Right lobe of liver (tissue), 6 donors: ENCODE data around the gene RPS21. TPM values are rescaled to one million over a fixed set of nuclear protein-coding genes. Genes with fewer than 3 reads are reported as not detected.

Source experiments
- ATAC-seq, 4 donors: fragments of 200-7000 bp; cut with Tn5 transposase; one replicate each; pipeline ENCODE4 v1.9.1; 2020; ENCODE audit warnings: mild to moderate bottlenecking in 4 of 4, moderate library complexity in 4 of 4
- DNase-seq, 3 donors: peaks; one replicate each; pipeline ENCODE4 v3.0.0-alpha.2; 2020
- H3K27ac ChIP-seq, 3 donors: fragments of 200-600 bp; one replicate each; pipeline ENCODE4 v1.8.0; 2022
- H3K27me3 ChIP-seq, 2 donors: fragments of 200-600 bp; one replicate each; pipeline ENCODE4 v1.8.0; 2022
- H3K36me3 ChIP-seq, 4 donors: fragments of 200-600 bp; sonication (generic) in 1 of 4; one replicate each; pipeline versions ENCODE4 v1.5.1 to v1.8.0; 2017 to 2022; ENCODE audit warnings: control low read depth in 1 of 4
- H3K4me1 ChIP-seq, 4 donors: fragments of 200-600 bp; sonication (generic) in 1 of 4; one replicate each; pipeline versions ENCODE4 v1.5.1 to v1.8.0; 2017 to 2022; ENCODE audit warnings: control low read depth in 1 of 4
- H3K4me3 ChIP-seq, 3 donors: fragments of 200-600 bp; one replicate each; pipeline ENCODE4 v1.8.0; 2022
- H3K9me3 ChIP-seq, 4 donors: fragments of 200-600 bp; sonication (generic) in 1 of 4; one replicate each; pipeline versions ENCODE4 v1.5.1 to v1.8.0; 2017 to 2022; ENCODE audit warnings: control low read depth in 1 of 4
- POLR2A ChIP-seq: fragments of 450-650 bp; IDR thresholded peaks from one replicate; pipeline ENCODE4 v1.6.1; 2017; ENCODE audit warnings: antibody characterized with exemption, mild to moderate bottlenecking
- WGBS: methylation state at CpG from one replicate; pipeline ENCODE4 v1.1.6; 2018; ENCODE audit warnings: low coverage, low lambda C conversion rate; ENCODE audit not compliant: insufficient coverage; ENCODE audit errors: missing lambda C conversion rate; 5-methylcytosine and 5-hydroxymethylcytosine counted together
- intact Hi-C, 2 donors: fragments of 100-400 bp; cut with DNase I; formaldehyde crosslinking; loops; one replicate each; pipeline versions ENCODE4 v1.11.2 to v1.14.1; 2022
- total RNA-seq, 6 experiments: library from RNA; depleted of rRNA in 2 of 6; stranded (reverse); fragments of >200 nt in 2 of 6; fragmentation: NEBNext Ultra II Directional in 3 of 6; extraction: Animal tissue kit (Norgen Biotek cat#: 25700) in 3 of 6; gene quantifications; one replicate each; pipeline versions ENCODE4 v1.1.0 to v1.2.4, GENCODE V29; 2016 to 2023
- TF ChIP-seq, protein P1 (sequence below), 4 donors: fragments of 200-600 bp in 3 of 4; fragments of 450-650 bp in 1 of 4; IDR thresholded peaks; one replicate each; pipeline versions ENCODE4 v1.5.1 to v1.8.0; 2016 to 2022; ENCODE audit warnings: antibody characterized with exemption in 4 of 4, mild to moderate bottlenecking in 2 of 4
- donor health status: DM: no; HTN: yes; CAD: no.
- donor health status: DM: no; HTN: no; CAD: no.
- donor health status: DM: no; HTN: no; CAD: no.
- donor health status: DM: no; HTN: yes; CAD: no.
- donor health status: DM: no; HTN: yes; CAD: no.

Gene RPS21
- total RNA-seq, 6 experiments from 2014 or later: 339 to 696 (median 413) TPM

DNA sequence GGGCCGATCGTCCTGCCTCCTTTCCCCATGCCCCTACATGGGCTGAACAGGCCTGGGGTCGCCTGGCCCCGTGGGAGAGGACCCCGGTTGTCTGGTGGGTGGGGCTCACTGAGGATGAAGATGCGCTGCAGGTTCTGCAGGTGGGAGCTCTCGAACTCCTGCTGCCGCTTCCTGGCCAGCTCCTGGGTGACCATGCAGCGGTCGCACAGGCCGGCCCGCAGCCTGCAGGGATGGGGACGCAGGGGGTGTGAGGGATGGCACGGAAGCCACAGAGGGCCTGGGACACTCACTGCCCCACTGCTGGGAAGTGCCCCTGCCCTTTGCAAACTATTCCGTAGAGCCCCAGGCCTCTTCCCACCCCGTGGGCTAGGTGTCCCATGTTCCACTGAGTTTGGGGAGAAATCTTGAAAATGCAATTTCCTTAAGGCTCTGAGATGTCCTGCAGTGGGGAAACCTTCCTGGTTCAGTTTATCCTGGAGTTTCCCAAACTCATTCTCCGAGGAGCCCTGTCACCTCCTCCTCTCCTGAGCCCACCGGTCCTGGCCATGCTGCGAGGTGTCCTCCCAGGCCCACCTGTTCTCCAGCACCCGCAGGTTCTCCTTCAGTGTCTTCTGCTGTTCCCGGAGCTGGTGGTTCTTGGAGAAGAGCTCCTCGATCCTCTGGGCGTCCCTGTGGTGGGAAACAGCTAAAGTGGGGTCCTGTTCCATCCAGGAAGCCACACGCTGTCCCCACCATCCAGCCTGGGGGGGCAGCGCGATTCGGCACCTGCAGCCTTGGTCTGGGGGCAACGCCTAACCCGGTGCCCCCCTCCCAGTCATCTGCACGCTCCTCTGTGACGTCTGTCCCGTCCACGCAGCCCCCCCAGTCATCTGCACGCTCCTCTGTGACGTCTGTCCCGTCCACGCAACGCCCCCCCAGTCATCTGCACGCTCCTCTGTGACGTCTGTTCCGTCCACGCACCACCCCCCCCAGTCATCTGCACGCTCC lies 30.0 kb downstream of the RPS21 start:
- TF ChIP-seq, protein P1, sequence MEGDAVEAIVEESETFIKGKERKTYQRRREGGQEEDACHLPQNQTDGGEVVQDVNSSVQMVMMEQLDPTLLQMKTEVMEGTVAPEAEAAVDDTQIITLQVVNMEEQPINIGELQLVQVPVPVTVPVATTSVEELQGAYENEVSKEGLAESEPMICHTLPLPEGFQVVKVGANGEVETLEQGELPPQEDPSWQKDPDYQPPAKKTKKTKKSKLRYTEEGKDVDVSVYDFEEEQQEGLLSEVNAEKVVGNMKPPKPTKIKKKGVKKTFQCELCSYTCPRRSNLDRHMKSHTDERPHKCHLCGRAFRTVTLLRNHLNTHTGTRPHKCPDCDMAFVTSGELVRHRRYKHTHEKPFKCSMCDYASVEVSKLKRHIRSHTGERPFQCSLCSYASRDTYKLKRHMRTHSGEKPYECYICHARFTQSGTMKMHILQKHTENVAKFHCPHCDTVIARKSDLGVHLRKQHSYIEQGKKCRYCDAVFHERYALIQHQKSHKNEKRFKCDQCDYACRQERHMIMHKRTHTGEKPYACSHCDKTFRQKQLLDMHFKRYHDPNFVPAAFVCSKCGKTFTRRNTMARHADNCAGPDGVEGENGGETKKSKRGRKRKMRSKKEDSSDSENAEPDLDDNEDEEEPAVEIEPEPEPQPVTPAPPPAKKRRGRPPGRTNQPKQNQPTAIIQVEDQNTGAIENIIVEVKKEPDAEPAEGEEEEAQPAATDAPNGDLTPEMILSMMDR (IDR thresholded peaks at IDR 0.05): no peak
- TF ChIP-seq POLR2A: no peak

DNA sequence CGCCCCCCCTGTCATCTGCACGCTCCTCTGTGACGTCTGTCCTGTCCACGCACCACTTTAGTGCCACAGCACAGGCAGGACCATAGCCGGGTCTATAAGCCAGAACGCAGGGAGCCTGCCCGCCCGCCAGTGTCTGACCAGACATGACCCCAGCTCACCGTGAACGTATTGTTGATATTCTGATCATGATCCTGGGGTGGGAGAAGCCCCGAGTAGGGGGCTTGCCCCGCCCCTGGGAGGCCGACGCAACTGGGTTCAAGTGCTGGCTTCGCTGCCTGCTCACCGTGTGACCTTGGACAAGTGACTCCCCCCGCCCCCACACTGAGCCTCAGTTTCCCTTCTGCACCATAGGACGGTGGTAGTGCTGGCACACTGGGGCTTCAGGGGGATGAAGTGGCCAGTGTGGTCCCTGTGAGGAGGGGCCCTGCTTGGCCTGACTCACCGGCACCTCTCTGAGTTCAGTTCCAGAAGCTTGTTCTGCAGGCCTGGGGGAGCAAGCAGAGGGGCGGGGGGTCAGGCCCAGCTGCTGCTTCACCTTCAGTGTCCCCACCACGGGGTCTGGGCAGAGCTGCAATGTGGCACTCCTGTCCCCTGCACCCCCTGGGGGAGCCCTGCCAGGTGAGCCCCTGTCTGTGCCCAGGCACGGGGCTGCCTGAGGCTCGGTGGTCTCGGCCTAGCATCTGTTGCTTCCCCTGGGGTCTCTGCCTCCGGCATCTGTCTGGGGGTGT lies 31.2 kb downstream of the RPS21 start:
- intact Hi-C loops: loop anchor here in 1 of 2 donors (10.0 kb wide), 1 partner anchor 367 kb away; no protein-coding TSS in a partner anchor
- no peak for TF ChIP-seq POLR2A
- TF ChIP-seq, protein P1 (IDR thresholded peaks at IDR 0.05): no peak
- no peaks in the 10 kb centered on the region for H3K36me3 ChIP-seq

More for the DNA sequence above, 30.0 kb downstream of the RPS21 start:
- ATAC-seq (no peak), DNase-seq (no peak)
- Histone ChIP-seq H3K9me3 (no peaks in the 10 kb centered on the region), H3K4me1 (no peaks in the 10 kb centered on the region), H3K27ac (no peak overlapping the region), H3K4me3 (no peak overlapping the region), H3K27me3 (no peaks in the 10 kb centered on the region), H3K36me3 (no peaks in the 10 kb centered on the region)
- WGBS: 76% methylated on average over 14 of the region's 43 CpGs
- intact Hi-C loops: loop anchor here in 1 of 2 donors (10.0 kb wide), 1 partner anchor 368 kb away; no protein-coding TSS in a partner anchor

DNA sequence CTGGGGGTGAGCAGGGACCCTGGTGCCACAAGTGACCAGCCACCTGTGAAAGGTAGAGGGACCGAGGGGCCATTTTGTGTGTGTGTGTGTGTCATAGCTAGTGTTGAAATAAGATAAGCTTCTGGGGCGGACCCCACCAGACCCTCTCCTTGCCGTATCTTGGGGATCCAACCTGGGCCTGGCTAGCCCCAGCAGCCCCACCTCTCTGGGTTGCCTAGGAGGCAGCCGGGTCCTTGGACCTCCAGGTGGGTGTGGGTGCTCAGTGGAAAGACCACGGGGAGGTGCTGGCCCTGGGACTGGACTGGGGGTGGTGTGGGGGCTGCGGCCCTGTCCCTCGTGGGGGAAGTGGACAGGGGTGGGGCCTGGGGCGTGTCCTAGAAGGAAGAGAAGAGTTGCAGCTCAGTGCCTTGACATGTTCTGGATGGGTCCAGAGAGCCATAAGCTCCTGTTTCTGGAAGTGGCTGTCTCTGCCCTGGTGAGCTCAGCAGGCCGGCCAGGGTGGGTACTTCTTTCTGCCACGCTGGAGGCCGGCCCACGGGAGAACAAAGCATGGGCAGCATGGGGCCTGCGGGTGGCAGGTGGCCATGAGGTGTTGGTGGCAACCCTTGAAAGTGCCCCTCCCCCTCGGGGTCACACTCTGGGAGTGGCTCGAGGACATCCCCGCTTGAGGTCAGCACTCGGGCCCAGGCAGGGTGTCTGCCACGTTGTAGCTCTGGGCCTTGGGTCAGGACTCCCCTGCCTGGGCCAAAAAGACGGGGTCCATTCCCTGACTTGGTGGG lies 32.0 kb downstream of the RPS21 start:
- no peaks in the 10 kb centered on the region for H3K27me3 ChIP-seq
- TF ChIP-seq, protein P1 (IDR thresholded peaks at IDR 0.05): no peak
- no peak for TF ChIP-seq POLR2A
- no peaks in the 10 kb centered on the region for H3K4me1 ChIP-seq
- no peak overlapping the region for H3K4me3 ChIP-seq
- ATAC-seq (no peak), DNase-seq (no peak)
- no peak overlapping the region for H3K27ac ChIP-seq
- no CpG with 5 or more reads among the region's 19 CpGs for WGBS
- H3K9me3 ChIP-seq: no peaks in the 10 kb centered on the region
- intact Hi-C loops: loop anchor here in 1 of 2 donors (10.0 kb wide), 1 partner anchor 366 kb away; no protein-coding TSS in a partner anchor
- no peaks in the 10 kb centered on the region for H3K36me3 ChIP-seq

More for the DNA sequence above, 31.2 kb downstream of the RPS21 start:
- Histone ChIP-seq H3K9me3 (no peaks in the 10 kb centered on the region), H3K4me3 (no peak overlapping the region), H3K4me1 (no peaks in the 10 kb centered on the region), H3K27ac (no peak overlapping the region), H3K27me3 (no peaks in the 10 kb centered on the region)
- 67% methylated on average over 8 of the region's 25 CpGs for WGBS
- ATAC-seq (no peak), DNase-seq (no peak)

DNA sequence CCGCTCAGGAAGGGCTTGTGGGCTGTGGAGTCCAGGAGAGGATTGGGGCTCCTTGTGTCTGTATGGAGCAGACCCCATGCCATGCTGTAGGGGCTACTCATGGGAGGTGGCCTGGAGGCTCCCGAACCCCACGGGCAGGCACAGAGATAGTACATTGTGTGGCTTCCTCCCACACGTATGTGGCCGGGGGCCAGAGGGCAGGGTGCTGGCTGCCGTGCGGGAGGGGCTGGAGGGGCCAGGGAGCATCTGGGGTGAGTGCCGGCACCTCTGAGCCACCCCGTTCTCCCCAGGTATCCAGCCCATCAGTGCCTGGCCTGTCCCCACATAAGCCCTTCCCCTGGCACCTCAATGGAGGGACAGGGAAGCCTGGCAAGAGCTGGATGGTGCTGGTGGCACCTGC lies 32.9 kb downstream of the RPS21 start:
- Histone ChIP-seq H3K4me1 (no peaks in the 10 kb centered on the region), H3K27me3 (no peaks in the 10 kb centered on the region), H3K4me3 (no peak overlapping the region), H3K36me3 (no peaks in the 10 kb centered on the region), H3K27ac (no peak overlapping the region), H3K9me3 (no peaks in the 10 kb centered on the region)
- no peak for ATAC-seq
- no CpG with 5 or more reads among the region's 9 CpGs for WGBS
- no peak for DNase-seq
- TF ChIP-seq, protein P1 (IDR thresholded peaks at IDR 0.05): no peak
- no peak for TF ChIP-seq POLR2A
- intact Hi-C loops: loop anchor here in 1 of 2 donors (10.0 kb wide), 1 partner anchor 365 kb away; no protein-coding TSS in a partner anchor
